T1000 (cell line): ENCODE results near the gene OPCML.

Source experiments
- DNase-seq: peaks from one replicate; lab custom pipeline; 2025; ENCODE audit warnings: mixed read lengths; lab: John Stamatoyannopoulos, UW

OPCML gene

GRCh38 chr11:132610216-132610615, 922.1 kb downstream of the OPCML start:
- no peak for DNase-seq

DNA sequence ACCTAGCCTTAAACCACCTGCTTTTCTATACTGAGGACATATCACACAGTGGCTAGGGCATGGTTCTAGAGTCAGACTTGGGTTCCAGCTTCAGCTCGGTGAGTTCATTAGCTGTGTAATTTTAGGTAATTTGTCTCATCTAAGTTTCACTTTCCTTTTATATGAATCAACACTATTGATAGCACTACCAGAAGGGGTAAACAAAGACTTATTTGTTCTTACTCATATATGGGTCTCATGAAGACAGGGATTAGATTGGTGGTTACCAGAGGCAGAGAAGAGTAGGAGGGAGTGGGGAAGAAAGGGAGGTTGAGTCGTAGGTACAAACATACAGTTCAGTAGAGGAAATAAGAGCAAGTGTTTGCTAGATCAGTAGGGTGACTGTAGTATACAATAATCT, 924.7 kb downstream of the OPCML start:
- DNase-seq = no peak

DNA sequence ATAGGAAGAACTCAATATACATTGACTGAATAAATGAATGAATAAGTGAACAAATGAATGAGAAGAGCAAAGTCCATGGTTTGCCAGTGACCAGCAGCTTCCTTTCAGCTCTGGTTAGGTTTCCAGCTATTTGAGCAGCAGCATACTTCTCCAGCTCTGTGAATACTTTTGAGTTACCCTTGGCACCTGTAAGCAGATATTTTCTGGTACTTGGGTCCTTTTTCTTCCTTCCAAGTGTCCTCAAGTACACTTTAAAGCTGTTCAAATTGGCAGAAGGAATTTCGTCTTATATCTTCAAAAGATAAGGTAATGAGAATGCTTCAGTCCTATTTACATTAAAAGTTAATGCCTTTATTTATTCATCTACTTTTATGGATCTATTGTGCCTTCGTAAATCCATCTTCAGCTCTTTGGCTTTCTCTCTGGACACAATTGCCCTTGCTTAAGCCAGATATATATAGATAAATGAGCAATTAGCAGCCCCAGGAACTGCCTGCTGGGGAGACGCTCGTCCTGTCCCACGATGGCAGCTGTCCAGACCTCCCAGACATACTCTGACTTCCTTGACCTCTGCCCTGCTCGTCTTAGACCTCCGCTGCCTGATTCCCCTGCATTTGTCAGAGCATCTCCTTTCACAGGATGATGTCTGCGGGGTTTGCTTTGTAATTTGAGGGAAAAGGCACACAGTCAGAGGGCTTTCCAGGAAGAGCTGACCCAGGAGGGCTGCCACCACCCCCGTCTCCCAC, 926.3 kb downstream of the OPCML start:
- DNase-seq = no peak

- no peak for DNase-seq
Measured at GRCh38 chr11:132604431-132604830, 927.9 kb downstream of the OPCML start.

DNA sequence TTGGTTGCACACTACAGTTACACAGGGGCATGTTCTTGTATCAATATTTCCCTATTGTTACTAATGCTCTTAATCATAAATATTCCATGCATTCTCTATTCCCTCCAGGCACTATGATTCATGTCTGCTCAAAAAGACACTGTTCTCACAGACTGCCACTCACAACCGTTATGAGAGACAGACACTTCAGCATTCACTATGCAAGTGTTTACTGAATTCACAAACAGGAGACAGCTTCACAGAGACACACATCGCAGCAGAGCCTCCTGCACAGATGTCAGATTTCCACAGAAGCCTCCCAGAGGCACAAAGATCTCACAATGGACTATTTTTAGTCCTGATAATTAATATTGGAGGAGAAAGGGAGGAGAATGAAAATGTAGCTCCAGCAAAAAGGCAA, 930.4 kb downstream of the OPCML start:
- DNase-seq = no peak

- DNase-seq = no peak
Measured at GRCh38 chr11:132595711-132596134, 936.6 kb downstream of the OPCML start.

- no peak for DNase-seq
Measured at GRCh38 chr11:132595246-132595645, 937.1 kb downstream of the OPCML start.

GRCh38 chr11:132590986-132591385, 941.3 kb downstream of the OPCML start:
- DNase-seq = no peak

DNA sequence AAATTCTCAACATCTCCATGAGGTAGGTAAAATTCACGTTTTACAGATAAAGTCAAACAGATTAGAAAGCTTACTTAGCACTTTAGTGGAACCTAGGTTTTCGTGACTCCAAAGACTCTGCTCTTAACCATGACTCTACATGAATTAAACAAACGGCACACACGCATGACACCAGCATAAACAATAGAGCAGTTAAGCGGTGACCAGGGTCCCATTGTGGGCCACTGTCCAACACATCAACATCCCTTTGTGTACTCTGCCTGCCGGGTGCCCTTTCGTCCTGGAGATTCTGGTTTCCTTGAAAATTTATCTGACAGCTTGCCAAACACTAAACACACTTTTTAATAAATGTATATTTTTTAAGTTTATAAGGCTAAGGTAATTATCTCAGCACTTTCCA, 941.7 kb downstream of the OPCML start:
- DNase-seq = no peak

DNA sequence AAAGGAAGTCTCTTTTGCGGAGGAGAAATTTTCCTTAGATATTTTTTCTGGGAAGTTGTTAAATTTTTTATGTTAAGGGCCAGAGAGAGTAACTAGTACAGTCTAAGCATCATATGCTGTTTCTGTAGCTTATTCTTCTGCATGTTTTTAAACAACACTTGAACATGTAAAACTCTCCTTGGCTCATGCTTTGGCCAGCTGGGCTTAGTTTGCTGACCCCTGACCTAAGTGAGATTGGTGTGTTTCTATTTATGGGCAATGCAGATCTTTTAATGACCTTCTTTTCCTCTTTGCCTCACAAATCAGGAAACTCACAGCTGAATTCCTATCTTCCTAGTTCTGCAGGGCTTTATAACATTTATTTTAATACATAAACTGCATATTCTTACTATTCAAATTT, 942.5 kb downstream of the OPCML start:
- DNase-seq = no peak

DNA sequence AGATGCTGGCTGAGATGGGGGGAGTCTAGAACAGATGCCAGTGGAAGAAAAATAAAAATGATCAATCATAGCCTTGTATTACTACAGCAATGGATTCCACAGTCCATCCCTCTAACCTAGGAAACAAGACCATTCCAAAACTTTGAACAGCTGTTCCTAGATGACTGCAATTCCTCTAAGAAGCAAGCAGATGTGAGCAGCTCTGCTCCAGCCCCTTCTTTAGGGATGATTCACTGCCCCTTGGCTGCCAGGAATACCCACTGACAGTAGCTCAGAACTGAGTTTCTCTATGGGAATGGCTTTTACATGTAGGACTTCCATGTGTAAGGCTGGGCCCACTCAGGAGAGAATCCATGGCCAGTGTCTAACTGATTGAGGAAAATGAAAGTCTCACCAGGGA, 943.9 kb downstream of the OPCML start:
- no peak for DNase-seq

GRCh38 chr11:132587716-132588115, 944.6 kb downstream of the OPCML start:
- DNase-seq = no peak

GRCh38 chr11:132586801-132587200, 945.5 kb downstream of the OPCML start:
- DNase-seq = no peak

- DNase-seq = no peak
Measured at GRCh38 chr11:132579634-132580327, 952.5 kb downstream of the OPCML start.

DNA sequence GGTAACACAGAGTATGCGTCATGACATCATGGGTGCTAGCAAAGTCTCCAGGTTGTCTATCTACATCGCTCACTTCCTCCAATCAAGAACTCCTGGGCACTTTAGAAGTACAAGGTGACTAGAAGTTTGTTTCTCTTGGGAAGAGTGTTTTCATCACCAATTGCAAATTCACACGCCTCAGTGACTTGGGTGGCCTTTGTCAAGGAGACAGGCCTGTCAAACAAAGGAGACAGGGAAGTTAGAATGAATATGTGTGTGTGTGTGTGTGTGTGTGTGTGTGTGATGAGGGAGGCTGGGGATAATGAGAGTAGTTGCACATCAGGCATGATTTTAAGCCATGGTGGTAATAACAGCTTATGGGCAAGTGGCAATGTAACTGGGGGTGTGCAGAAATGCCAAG, 953.2 kb downstream of the OPCML start:
- no peak for DNase-seq

DNA sequence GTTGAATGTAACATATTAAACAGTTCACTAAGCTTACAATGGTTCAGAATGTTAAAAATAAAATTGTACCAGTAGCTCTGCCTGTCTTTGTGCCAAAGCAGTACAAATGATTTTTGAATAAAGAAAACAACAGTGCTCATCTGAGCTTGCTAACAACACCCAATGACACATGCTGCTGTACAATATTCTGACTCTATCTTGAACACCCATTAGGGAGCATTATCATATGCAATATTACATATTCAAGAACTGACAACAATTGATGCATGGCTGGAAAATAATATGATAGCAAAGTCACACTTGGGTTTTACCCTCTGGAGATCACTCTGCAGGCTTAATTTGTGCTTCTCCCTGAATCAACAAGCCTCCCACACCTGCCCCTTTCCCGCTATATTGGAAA, 953.7 kb downstream of the OPCML start:
- no peak for DNase-seq

GRCh38 chr11:132576706-132577105, 955.6 kb downstream of the OPCML start:
- no peak for DNase-seq

GRCh38 chr11:132564091-132564885, 968.0 kb downstream of the OPCML start:
- DNase-seq = no peak

GRCh38 chr11:132563050-132563449, 969.3 kb downstream of the OPCML start:
- no peak for DNase-seq

DNA sequence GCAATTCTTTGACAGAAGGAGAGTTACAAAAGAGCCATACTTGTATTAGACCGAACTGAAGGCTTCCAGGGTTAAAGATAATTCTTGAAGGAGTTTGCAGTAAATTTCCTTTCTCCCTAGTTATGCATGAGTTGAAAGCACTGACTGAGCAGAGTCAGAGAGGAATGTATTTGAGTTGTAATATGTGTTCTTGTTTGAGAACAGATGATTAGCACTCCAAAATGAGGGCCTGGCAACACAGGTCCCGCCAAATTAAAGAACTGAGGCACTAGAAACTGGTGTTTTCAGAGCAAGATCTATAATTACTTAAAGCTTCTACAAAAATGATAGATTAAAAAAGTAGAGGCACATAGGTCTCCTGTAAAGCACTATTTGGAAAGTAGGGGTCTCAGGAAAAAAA, 970.4 kb downstream of the OPCML start:
- DNase-seq = no peak

DNA sequence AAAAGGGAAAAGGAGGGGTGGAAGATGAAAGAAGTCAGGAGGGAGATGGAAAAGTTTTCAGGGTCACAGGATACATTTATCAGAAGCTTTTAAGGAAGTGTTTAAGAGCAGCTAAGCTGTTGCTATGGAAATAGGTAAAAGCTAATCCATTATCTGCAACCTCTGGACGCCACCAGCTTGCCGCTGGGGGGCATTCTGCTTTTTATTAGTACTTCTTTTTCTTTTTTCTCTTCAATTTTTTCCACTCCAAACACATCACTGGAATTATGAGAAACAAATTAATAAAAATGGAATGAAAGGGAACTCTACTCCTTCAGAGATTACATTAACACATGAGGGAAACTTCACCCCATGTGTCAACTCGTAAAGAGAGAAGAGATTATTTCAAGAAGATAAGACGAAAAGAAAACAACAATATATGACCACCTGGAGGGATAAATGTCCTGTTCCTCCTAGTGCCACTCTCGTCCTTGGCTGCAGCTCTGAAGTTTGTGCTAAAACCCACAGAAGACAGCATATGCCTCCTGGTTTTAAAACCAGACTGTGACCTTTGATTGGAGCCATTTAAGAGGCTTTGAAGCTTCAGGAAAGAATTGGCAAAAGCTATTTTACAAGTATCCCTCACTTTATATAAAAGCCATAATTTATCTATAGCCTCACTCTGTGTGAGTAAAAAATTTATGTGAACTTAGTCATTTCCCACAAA, 972.8 kb downstream of the OPCML start:
- no peak for DNase-seq

DNA sequence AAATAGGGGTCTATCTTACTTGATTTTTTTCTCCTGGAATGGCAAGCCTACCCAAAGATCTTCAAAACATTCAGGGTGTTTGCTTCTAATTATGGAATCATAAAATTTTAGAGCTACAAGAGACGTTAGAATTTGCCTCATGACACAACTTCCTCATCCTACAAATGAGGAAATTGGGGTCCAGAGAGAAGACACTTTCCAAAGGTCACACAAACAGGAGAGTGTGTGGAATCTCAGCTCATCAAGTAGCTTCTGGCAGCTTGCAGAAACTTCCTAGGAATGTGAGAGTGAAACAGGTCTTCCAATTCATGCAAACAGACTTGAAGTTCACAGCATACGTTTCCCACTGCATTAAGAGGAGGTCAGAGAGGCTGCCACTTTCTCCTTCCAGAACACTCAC, 976.0 kb downstream of the OPCML start:
- no peak for DNase-seq
